ENCODE data around the gene FRYL.
"Not testable (repeated sequence)": the region's sequence is repeated elsewhere in the genome, so short reads cannot be mapped to it uniquely, and the experiment has no call there.

FRYL gene

GRCh38 chr4:48738856-48739255, 41.2 kb downstream of the FRYL start:
- Mint-ChIP-seq H3K27ac (peak overlapping the region; percentile 53), H3K4me1 (peaks cover 77% of the 10 kb centered on the region), H3K36me3 (peaks cover 4% of the 10 kb centered on the region), H3K9me3 (no peaks in the 10 kb centered on the region), H3K4me3 (peak overlapping the region; percentile 27), H3K27me3 (no peaks in the 10 kb centered on the region)

- Mint-ChIP-seq H3K4me1 (peaks cover 93% of the 10 kb centered on the region), H3K27ac (peak overlapping the region; percentile 78), H3K4me3 (peak overlapping the region; percentile 71)
- not testable (repeated sequence) for H3K27me3 Mint-ChIP-seq, H3K9me3 Mint-ChIP-seq, H3K36me3 Mint-ChIP-seq
Observed at GRCh38 chr4:48728906-48729496, 51.1 kb downstream of the FRYL start.

- Mint-ChIP-seq H3K27ac (peak overlapping the region; percentile 5), H3K4me1 (peaks cover 95% of the 10 kb centered on the region), H3K4me3 (peak overlapping the region; percentile 11), H3K27me3 (no peaks in the 10 kb centered on the region), H3K9me3 (no peaks in the 10 kb centered on the region), H3K36me3 (peaks cover 9% of the 10 kb centered on the region)
Observed at GRCh38 chr4:48727666-48728459, 52.2 kb downstream of the FRYL start.

DNA sequence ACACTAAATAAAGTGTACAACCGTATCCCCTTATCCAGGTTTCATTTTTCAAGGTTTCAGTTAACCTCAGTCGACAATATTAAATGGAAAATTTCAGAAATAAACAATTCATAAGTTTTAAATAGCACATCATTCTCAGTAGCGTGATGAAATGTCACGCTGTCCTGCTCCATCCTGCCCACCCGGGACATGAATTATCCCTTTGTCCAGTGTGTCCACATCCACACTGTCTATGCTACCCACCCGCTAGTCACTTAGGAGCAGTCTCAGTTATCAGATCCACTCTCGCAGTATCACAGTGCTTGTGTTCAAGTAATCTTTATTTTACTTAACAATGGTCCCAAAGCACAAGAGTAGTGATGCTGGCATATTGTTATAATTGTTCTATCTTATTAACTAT, 54.7 kb downstream of the FRYL start:
- Mint-ChIP-seq H3K27me3 (no peaks in the 10 kb centered on the region), H3K27ac (no peak overlapping the region), H3K36me3 (peaks cover 16% of the 10 kb centered on the region), H3K4me3 (no peak overlapping the region), H3K9me3 (no peaks in the 10 kb centered on the region), H3K4me1 (peaks cover 93% of the 10 kb centered on the region)

DNA sequence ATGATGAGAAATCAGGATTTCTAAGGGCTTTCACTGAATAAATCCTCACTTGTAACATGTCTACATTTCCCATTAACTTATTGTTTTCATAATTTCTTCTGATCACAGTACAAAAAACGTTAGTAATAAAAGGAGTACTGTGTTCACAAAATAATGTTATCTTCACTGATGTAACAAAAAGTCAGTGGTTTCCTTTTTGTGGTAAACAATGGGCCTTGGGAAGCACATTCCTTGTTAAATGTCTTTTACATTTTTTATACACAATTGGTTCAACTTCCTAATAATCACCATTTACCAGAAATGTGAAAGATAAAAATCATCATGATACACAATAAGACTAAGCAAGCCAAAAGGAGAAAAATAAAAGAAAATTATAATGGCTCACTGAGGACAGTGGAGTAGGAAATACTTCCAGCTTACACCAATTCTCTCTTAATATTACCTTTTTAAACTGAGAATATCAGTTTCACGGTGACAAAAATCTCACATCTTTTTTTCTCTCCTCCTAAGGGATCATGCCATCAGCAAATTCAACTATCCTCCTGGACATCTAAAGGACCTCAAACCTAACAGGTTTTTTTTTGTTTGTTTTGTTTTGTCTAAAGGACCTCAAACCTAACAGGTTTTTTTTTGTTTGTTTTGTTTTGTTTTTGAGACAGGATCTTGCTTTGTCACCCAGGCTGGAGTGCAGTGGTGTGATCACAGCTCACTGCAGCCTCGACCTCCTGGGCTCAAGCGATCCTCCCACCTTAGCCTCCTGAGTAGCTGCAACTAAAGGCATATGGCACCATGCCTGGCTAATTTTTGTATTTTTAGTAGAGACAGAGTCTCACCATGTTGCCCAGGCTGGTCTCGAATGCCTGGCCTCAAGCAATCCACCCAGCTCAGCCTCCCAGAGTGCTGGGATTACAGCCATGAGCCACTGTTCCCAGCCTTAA, 57.3 kb downstream of the FRYL start:
- Mint-ChIP-seq H3K9me3 (no peaks in the 10 kb centered on the region), H3K36me3 (peaks cover 24% of the 10 kb centered on the region), H3K27me3 (no peaks in the 10 kb centered on the region), H3K27ac (no peak overlapping the region), H3K4me1 (peaks cover 81% of the 10 kb centered on the region), H3K4me3 (no peak overlapping the region)

- Mint-ChIP-seq H3K4me3 (no peak overlapping the region), H3K9me3 (no peaks in the 10 kb centered on the region), H3K27me3 (no peaks in the 10 kb centered on the region), H3K27ac (peak overlapping the region; percentile 21), H3K4me1 (peaks cover 58% of the 10 kb centered on the region), H3K36me3 (peaks cover 28% of the 10 kb centered on the region)
Observed at GRCh38 chr4:48720459-48720858, 59.6 kb downstream of the FRYL start.

- Mint-ChIP-seq H3K4me1 (peaks cover 44% of the 10 kb centered on the region), H3K4me3 (no peak overlapping the region), H3K27me3 (no peaks in the 10 kb centered on the region), H3K36me3 (peaks cover 25% of the 10 kb centered on the region), H3K27ac (no peak overlapping the region), H3K9me3 (no peaks in the 10 kb centered on the region)
Observed at GRCh38 chr4:48718818-48719465, 61.1 kb downstream of the FRYL start.

GRCh38 chr4:48716285-48716684, 63.8 kb downstream of the FRYL start:
- not testable (repeated sequence) for H3K27me3 Mint-ChIP-seq, H3K27ac Mint-ChIP-seq, H3K4me3 Mint-ChIP-seq, H3K9me3 Mint-ChIP-seq
- Mint-ChIP-seq H3K4me1 (peaks cover 43% of the 10 kb centered on the region), H3K36me3 (peaks cover 25% of the 10 kb centered on the region)

DNA sequence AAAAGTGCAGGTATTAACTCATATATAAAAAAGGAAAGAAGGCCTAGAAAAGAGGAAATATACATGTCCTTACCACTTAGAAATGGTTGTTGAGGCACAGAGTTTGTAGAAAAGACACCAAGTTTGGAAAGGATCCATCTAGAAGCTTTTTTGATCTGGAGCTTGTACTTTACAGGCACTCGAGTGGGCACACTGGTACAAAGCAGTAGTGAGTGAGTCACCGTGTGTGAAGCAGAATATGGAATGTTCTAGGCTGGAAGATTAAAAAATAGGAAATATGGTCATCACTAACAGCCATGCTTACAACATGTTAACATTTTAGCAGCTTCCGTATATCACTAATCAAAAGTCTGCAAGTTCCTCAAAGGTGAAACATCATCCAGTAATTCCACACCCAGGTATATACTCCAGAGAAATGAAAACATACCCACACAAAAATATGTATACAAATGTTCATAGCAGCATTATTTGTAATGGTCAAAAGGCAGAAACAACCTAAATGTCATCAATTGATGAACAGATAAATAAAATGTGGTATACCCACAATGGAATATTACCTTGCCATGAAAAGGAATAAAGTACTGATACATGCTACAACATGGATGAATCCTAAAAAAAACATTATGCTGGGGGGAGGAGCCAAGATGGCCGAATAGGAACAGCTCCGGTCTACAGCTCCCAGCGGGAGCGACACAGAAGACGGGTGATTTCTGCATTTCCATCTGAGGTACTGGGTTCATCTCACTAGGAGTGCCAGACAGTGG, 69.5 kb downstream of the FRYL start:
- no peaks in the 10 kb centered on the region for H3K27me3 Mint-ChIP-seq
- H3K9me3 Mint-ChIP-seq = no peaks in the 10 kb centered on the region
- H3K4me1 Mint-ChIP-seq = peaks cover 45% of the 10 kb centered on the region
- H3K36me3 Mint-ChIP-seq = peaks cover 19% of the 10 kb centered on the region
- H3K4me3 Mint-ChIP-seq = no peak overlapping the region
- H3K27ac Mint-ChIP-seq = no peak overlapping the region

DNA sequence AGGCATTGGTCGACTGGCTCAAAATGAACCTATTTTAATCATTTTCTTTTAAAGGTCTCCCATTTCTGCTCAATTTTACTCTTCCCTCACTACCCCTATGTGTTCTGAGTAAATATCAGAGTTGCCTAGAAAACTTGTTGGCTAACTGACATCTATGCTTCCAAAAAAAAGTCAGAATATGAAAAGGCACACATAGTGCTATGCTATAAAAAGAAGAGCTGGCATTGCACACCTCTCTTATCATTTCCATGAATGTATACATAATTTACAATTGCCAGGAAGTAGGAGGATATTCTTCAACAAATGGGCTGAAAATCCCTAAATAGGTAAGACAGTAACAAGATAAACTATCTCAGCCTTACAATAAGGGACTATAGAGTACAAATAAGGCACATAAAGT, 70.2 kb downstream of the FRYL start:
- no peaks in the 10 kb centered on the region for H3K27me3 Mint-ChIP-seq
- H3K36me3 Mint-ChIP-seq = peaks cover 19% of the 10 kb centered on the region
- no peaks in the 10 kb centered on the region for H3K9me3 Mint-ChIP-seq
- H3K4me1 Mint-ChIP-seq = peaks cover 45% of the 10 kb centered on the region
- H3K4me3 Mint-ChIP-seq = no peak overlapping the region
- H3K27ac Mint-ChIP-seq = no peak overlapping the region

- H3K4me3 Mint-ChIP-seq = no peak overlapping the region
- H3K27ac Mint-ChIP-seq = no peak overlapping the region
- H3K36me3 Mint-ChIP-seq = peaks cover 17% of the 10 kb centered on the region
- no peaks in the 10 kb centered on the region for H3K27me3 Mint-ChIP-seq
- H3K4me1 Mint-ChIP-seq = peaks cover 49% of the 10 kb centered on the region
- no peaks in the 10 kb centered on the region for H3K9me3 Mint-ChIP-seq
Observed at GRCh38 chr4:48708610-48709009, 71.5 kb downstream of the FRYL start.

DNA sequence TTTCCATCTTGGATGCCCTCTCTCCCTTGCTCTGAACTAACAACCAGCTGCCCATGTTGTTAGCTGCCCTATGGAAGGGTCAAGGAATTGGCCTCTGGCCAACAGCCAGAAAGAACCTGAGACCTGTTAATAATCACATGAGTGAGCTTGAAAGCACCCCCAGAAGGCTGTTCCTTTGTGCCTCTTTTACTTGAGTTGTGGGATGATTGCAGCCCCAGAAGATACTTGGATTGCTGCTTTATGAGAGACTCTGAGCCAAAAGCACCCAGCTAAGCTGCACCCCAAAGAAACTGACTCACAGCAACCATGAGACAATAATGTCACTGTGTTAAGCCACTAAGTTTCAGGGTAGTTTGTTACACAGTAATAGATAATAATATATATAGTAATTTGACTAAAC, 73.3 kb downstream of the FRYL start:
- Mint-ChIP-seq H3K27ac (no peak overlapping the region), H3K9me3 (no peaks in the 10 kb centered on the region), H3K27me3 (no peaks in the 10 kb centered on the region), H3K4me3 (no peak overlapping the region), H3K36me3 (peaks cover 18% of the 10 kb centered on the region), H3K4me1 (peaks cover 46% of the 10 kb centered on the region)

GRCh38 chr4:48705609-48706008, 74.5 kb downstream of the FRYL start:
- Mint-ChIP-seq H3K4me3 (no peak overlapping the region), H3K36me3 (peaks cover 15% of the 10 kb centered on the region), H3K9me3 (no peaks in the 10 kb centered on the region), H3K4me1 (peaks cover 47% of the 10 kb centered on the region), H3K27me3 (no peaks in the 10 kb centered on the region), H3K27ac (no peak overlapping the region)

GRCh38 chr4:48704091-48704802, 75.8 kb downstream of the FRYL start:
- Mint-ChIP-seq H3K4me3 (no peak overlapping the region), H3K27me3 (no peaks in the 10 kb centered on the region), H3K27ac (no peak overlapping the region)

More at GRCh38 chr4:48704091-48704802, 75.8 kb downstream of the FRYL start:
- no peaks in the 10 kb centered on the region for H3K9me3 Mint-ChIP-seq
- peaks cover 8% of the 10 kb centered on the region for H3K36me3 Mint-ChIP-seq
- H3K4me1 Mint-ChIP-seq = peaks cover 49% of the 10 kb centered on the region

All from activated naive CD4-positive, alpha-beta T cell treated with anti-CD3 and anti-CD28 coated beads, Interleukin-2, amount 50 U/mL, for 24 hours (primary cell).